HG03457 (cell line): Measurements from ENCODE around the gene GABBR2.

Source experiments
- ATAC-seq: cut with Tn5 transposase; IDR thresholded peaks from one replicate; pipeline ENCODE4 v1.9.1; 2021; ENCODE audit warnings: moderate number of reproducible peaks; ENCODE audit not compliant: unreplicated experiment

GABBR2 gene

GRCh38 chr9:98551511-98552286 lies 157.0 kb downstream of the GABBR2 start:
- ATAC-seq, result no peak

GRCh38 chr9:98550206-98550820 lies 158.4 kb downstream of the GABBR2 start:
- no peak for ATAC-seq

- no peak for ATAC-seq
Observed at GRCh38 chr9:98549401-98549800, 159.3 kb downstream of the GABBR2 start.

- ATAC-seq, result no peak
Observed at GRCh38 chr9:98547606-98548005, 161.1 kb downstream of the GABBR2 start.

- ATAC-seq, result no peak
Observed at GRCh38 chr9:98545021-98545420, 163.7 kb downstream of the GABBR2 start.

- ATAC-seq, result no peak
Observed at GRCh38 chr9:98541684-98542230, 167.0 kb downstream of the GABBR2 start.

GRCh38 chr9:98540476-98540875 lies 168.3 kb downstream of the GABBR2 start:
- ATAC-seq, result no peak

GRCh38 chr9:98539954-98540353 lies 168.8 kb downstream of the GABBR2 start:
- no peak for ATAC-seq

GRCh38 chr9:98538626-98539031 lies 170.1 kb downstream of the GABBR2 start:
- no peak for ATAC-seq

GRCh38 chr9:98538203-98538602 lies 170.5 kb downstream of the GABBR2 start:
- no peak for ATAC-seq

- ATAC-seq, result no peak
Observed at GRCh38 chr9:98536542-98537173, 172.1 kb downstream of the GABBR2 start.

GRCh38 chr9:98533866-98534265 lies 174.9 kb downstream of the GABBR2 start:
- no peak for ATAC-seq

GRCh38 chr9:98533132-98533531 lies 175.6 kb downstream of the GABBR2 start:
- no peak for ATAC-seq

- ATAC-seq, result no peak
Observed at GRCh38 chr9:98532574-98532973, 176.2 kb downstream of the GABBR2 start.

GRCh38 chr9:98532147-98532546 lies 176.6 kb downstream of the GABBR2 start:
- no peak for ATAC-seq

- no peak for ATAC-seq
Observed at GRCh38 chr9:98530806-98531386, 177.8 kb downstream of the GABBR2 start.

GRCh38 chr9:98530275-98530674 lies 178.5 kb downstream of the GABBR2 start:
- ATAC-seq, result no peak

GRCh38 chr9:98529841-98530240 lies 178.9 kb downstream of the GABBR2 start:
- no peak for ATAC-seq

- no peak for ATAC-seq
Observed at GRCh38 chr9:98523231-98523901, 185.4 kb downstream of the GABBR2 start.

GRCh38 chr9:98522487-98522886 lies 186.2 kb downstream of the GABBR2 start:
- no peak for ATAC-seq

- ATAC-seq, result no peak
Observed at GRCh38 chr9:98521141-98521540, 187.6 kb downstream of the GABBR2 start.
